GM23338 (cell line): ENCODE results near the gene ARID1B. TPM values are rescaled to one million over a fixed set of nuclear protein-coding genes. Genes with fewer than 3 reads are reported as not detected.

ENCODE experiments used
- ATAC-seq: fragments of 200-7000 bp; cut with Tn5 transposase; 3 replicates; pipeline ENCODE4 v1.9.1; 2020
- DNase-seq: peaks from one replicate; pipeline ENCODE4 v3.0.0-alpha.2; 2015; ENCODE audit warnings: low spot score
- H2AFZ ChIP-seq: fragments of 200-600 bp; sonication (generic); 2 replicates; pipeline ENCODE4 v1.8.0; 2016; ENCODE audit warnings: antibody characterized with exemption, mild to moderate bottlenecking, moderate library complexity
- H3F3A ChIP-seq: fragments of 200-600 bp; sonication (generic); replicated peaks from 2 replicates; pipeline ENCODE4 v1.8.0; 2017; ENCODE audit warnings: antibody characterized with exemption, mixed run types, low read depth
- H3K27ac ChIP-seq: fragments of 200-600 bp; sonication (generic); 2 replicates; pipeline ENCODE4 v1.6.1; 2016; ENCODE audit warnings: low read depth
- H3K27me3 ChIP-seq: fragments of 200-600 bp; sonication (generic); 2 replicates; pipeline ENCODE4 v1.8.0; 2016; ENCODE audit warnings: mild to moderate bottlenecking, mixed run types, moderate library complexity; ENCODE audit not compliant: insufficient read depth
- H3K36me3 ChIP-seq: fragments of 200-600 bp; sonication (generic); 2 replicates; pipeline ENCODE4 v1.8.0; 2016; ENCODE audit warnings: mild to moderate bottlenecking; ENCODE audit not compliant: insufficient read depth
- H3K4me1 ChIP-seq: fragments of 200-600 bp; sonication (generic); 2 replicates; pipeline ENCODE4 v1.8.0; 2016; ENCODE audit warnings: mild to moderate bottlenecking, moderate library complexity; ENCODE audit not compliant: insufficient read depth
- H3K4me2 ChIP-seq: fragments of 200-600 bp; sonication (generic); 2 replicates; pipeline ENCODE4 v1.7.1; 2017; ENCODE audit warnings: mixed run types
- H3K4me3 ChIP-seq: fragments of 200-600 bp; sonication (generic); 2 replicates; pipeline ENCODE4 v1.6.1; 2016; ENCODE audit warnings: mixed run types
- H3K79me2 ChIP-seq: fragments of 200-600 bp; sonication (generic); replicated peaks from 2 replicates; pipeline ENCODE4 v1.8.0; 2017; ENCODE audit warnings: mild to moderate bottlenecking; ENCODE audit not compliant: insufficient read depth
- H3K9me2 ChIP-seq: fragments of 200-600 bp; sonication (generic); 2 replicates; pipeline ENCODE4 v1.8.0; 2017; ENCODE audit not compliant: insufficient read depth
- H4K20me1 ChIP-seq: fragments of 200-600 bp; sonication (generic); replicated peaks from 2 replicates; pipeline ENCODE4 v1.8.0; 2017; ENCODE audit warnings: mild to moderate bottlenecking; ENCODE audit not compliant: insufficient read depth
- H3K27ac Mint-ChIP-seq: 2 replicates; pipeline ENCODE4 v1.8.0; 2020; ENCODE audit warnings: inconsistent platforms, mild to moderate bottlenecking, moderate library complexity, mixed read lengths
- H3K27me3 Mint-ChIP-seq: 3 replicates; pipeline ENCODE4 v1.8.0; 2022; ENCODE audit warnings: low read depth, mild to moderate bottlenecking, moderate library complexity, mixed read lengths, inconsistent platforms; ENCODE audit not compliant: insufficient read depth, poor library complexity
- H3K36me3 Mint-ChIP-seq: 3 replicates; pipeline ENCODE4 v1.8.0; 2021; ENCODE audit warnings: low read depth, mild to moderate bottlenecking, inconsistent platforms, moderate library complexity, mixed read lengths
- H3K4me1 Mint-ChIP-seq: 3 replicates; pipeline ENCODE4 v1.8.0; 2020; ENCODE audit warnings: mild to moderate bottlenecking, inconsistent platforms, mixed read lengths
- H3K4me3 Mint-ChIP-seq: 3 replicates; pipeline ENCODE4 v1.8.0; 2021; ENCODE audit warnings: moderate library complexity, mild to moderate bottlenecking, inconsistent platforms, mixed read lengths
- H3K9me3 Mint-ChIP-seq: 3 replicates; pipeline ENCODE4 v1.8.0; 2020; ENCODE audit warnings: moderate library complexity, mild to moderate bottlenecking, inconsistent platforms, mixed read lengths
- CTCF ChIP-seq, 2 experiments: fragments of 200-600 bp in 1 of 2; sonication (generic) in 1 of 2; conservative IDR thresholded peaks; 2 replicates each; pipeline versions ENCODE4 v1.5.1 to v1.6.1; 2016 to 2017; ENCODE audit warnings: antibody characterized with exemption in 2 of 2, low read depth in 2 of 2, mild to moderate bottlenecking in 2 of 2, moderate library complexity in 1 of 2
- ETS1 ChIP-seq: IDR thresholded peaks from 2 replicates; pipeline ENCODE4 v1.6.1; 2016; ENCODE audit warnings: antibody characterized with exemption
- EZH2 ChIP-seq: fragments of 200-600 bp; sonication (generic); IDR thresholded peaks from one replicate; pipeline ENCODE4 v1.8.0; 2017; ENCODE audit warnings: antibody characterized with exemption, mild to moderate bottlenecking, low read depth; ENCODE audit not compliant: unreplicated experiment
- EZH2phosphoT487 ChIP-seq: fragments of 200-600 bp; sonication (generic); IDR thresholded peaks from one replicate; pipeline ENCODE4 v1.8.1; 2018; ENCODE audit warnings: antibody characterized with exemption; ENCODE audit not compliant: unreplicated experiment
- JUNB ChIP-seq: IDR thresholded peaks from one replicate; pipeline ENCODE4 v1.6.1; 2016; ENCODE audit warnings: antibody characterized with exemption; ENCODE audit not compliant: unreplicated experiment
- NANOG ChIP-seq: IDR thresholded peaks from 2 replicates; pipeline ENCODE4 v1.6.1; 2016; ENCODE audit warnings: antibody characterized with exemption, borderline replicate concordance
- POLR2AphosphoS5 ChIP-seq: IDR thresholded peaks from 2 replicates; pipeline ENCODE4 v1.6.1; 2016; ENCODE audit warnings: antibody characterized with exemption, low read depth
- REST ChIP-seq: IDR thresholded peaks from one replicate; pipeline ENCODE4 v1.6.1; 2018; ENCODE audit warnings: antibody characterized with exemption; ENCODE audit not compliant: unreplicated experiment
- STAT1 ChIP-seq: IDR thresholded peaks from one replicate; pipeline ENCODE4 v1.6.1; 2016; ENCODE audit warnings: antibody characterized with exemption; ENCODE audit not compliant: unreplicated experiment
- ZNF331 ChIP-seq: fragments of 250-450 bp; sonication (Bioruptor Pico); IDR thresholded peaks from 2 replicates; pipeline ENCODE4 v1.5.0; 2020; ENCODE audit warnings: low read depth, mild to moderate bottlenecking, moderate library complexity
- polyA plus RNA-seq: library from polyadenylated mRNA; unstranded; fragments of >200 nt; fragmentation: Nextera tagmentation; extraction: Ambion mirVana; gene quantifications from 2 replicates; pipeline ENCODE4 v1.2.1, GENCODE V29; 2016
- total RNA-seq: library from RNA; depleted of rRNA; stranded (reverse); fragments of >200 nt; shearing (Covaris generic); gene quantifications from 2 replicates; pipeline ENCODE4 v1.2.3, GENCODE V29; 2014

Gene ARID1B
- total and polyA plus RNA-seq, 2 experiments from 2014 or later = 59.3 to 72.2 TPM

GRCh38 chr6:157055863-157056262 is 278.7 kb downstream of the ARID1B start:
- Mint-ChIP-seq H3K27ac (no peak overlapping the region), H3K9me3 (peaks cover 9% of the 10 kb centered on the region; the same call in 2 of the 3 replicates), H3K4me3 (no peak overlapping the region), H3K4me1 (peaks cover 32% of the 10 kb centered on the region), H3K27me3 (no peaks in the 10 kb centered on the region), H3K36me3 (peaks cover 18% of the 10 kb centered on the region)
- Histone ChIP-seq H2AFZ (no peak overlapping the region), H4K20me1 (0 out of 2 replicates have a peak, but pooled peaks cover 8% of the 10 kb centered on the region), H3K9me2 (no peaks in the 10 kb centered on the region), H3K4me2 (no peak overlapping the region), H3K36me3 (no peaks in the 10 kb centered on the region), H3K79me2 (peaks cover 69% of the 10 kb centered on the region), H3K27ac (no peak overlapping the region), H3K4me1 (peaks cover 18% of the 10 kb centered on the region), H3K27me3 (no peaks in the 10 kb centered on the region), H3F3A (no peaks in the 10 kb centered on the region), H3K4me3 (no peak overlapping the region)
- no peak for TF ChIP-seq CTCF (conservative IDR thresholded peaks at IDR 0.05; ENCODE audit: low read depth in 2 of 2)
- TF ChIP-seq POLR2AphosphoS5 = no peak
- DNase-seq = no peak
- no peak for ATAC-seq

GRCh38 chr6:157056275-157056674 is 279.1 kb downstream of the ARID1B start:
- Mint-ChIP-seq H3K27me3 (no peaks in the 10 kb centered on the region), H3K4me3 (no peak overlapping the region), H3K36me3 (peaks cover 18% of the 10 kb centered on the region), H3K27ac (no peak overlapping the region), H3K9me3 (peaks cover 9% of the 10 kb centered on the region; the same call in 2 of the 3 replicates), H3K4me1 (peaks cover 32% of the 10 kb centered on the region)
- Histone ChIP-seq H4K20me1 (0 out of 2 replicates have a peak, but pooled peaks cover 8% of the 10 kb centered on the region), H3K4me3 (no peak overlapping the region), H3K4me1 (peaks cover 16% of the 10 kb centered on the region), H2AFZ (no peak overlapping the region), H3K36me3 (no peaks in the 10 kb centered on the region), H3K79me2 (peaks cover 70% of the 10 kb centered on the region), H3F3A (no peaks in the 10 kb centered on the region), H3K27ac (no peak overlapping the region), H3K4me2 (no peak overlapping the region), H3K27me3 (no peaks in the 10 kb centered on the region), H3K9me2 (no peaks in the 10 kb centered on the region)
- TF ChIP-seq STAT1 (no peak), EZH2phosphoT487 (no peak), EZH2 (no peak), ETS1 (no peak), POLR2AphosphoS5 (no peak), JUNB (no peak), NANOG (no peak), ZNF331 (CRISPR knock-in tag) (no peak), REST (no peak), CTCF (conservative IDR thresholded peaks at IDR 0.05; ENCODE audit: low read depth in 2 of 2) (no peak)
- ATAC-seq (no peak), DNase-seq (no peak)
